NCI-H2029 (cell line): ENCODE results near the gene SNCB.

Experiments used
- DNase-seq: peaks from one replicate; lab custom pipeline; 2025; lab: John Stamatoyannopoulos, UW

Gene SNCB

DNA sequence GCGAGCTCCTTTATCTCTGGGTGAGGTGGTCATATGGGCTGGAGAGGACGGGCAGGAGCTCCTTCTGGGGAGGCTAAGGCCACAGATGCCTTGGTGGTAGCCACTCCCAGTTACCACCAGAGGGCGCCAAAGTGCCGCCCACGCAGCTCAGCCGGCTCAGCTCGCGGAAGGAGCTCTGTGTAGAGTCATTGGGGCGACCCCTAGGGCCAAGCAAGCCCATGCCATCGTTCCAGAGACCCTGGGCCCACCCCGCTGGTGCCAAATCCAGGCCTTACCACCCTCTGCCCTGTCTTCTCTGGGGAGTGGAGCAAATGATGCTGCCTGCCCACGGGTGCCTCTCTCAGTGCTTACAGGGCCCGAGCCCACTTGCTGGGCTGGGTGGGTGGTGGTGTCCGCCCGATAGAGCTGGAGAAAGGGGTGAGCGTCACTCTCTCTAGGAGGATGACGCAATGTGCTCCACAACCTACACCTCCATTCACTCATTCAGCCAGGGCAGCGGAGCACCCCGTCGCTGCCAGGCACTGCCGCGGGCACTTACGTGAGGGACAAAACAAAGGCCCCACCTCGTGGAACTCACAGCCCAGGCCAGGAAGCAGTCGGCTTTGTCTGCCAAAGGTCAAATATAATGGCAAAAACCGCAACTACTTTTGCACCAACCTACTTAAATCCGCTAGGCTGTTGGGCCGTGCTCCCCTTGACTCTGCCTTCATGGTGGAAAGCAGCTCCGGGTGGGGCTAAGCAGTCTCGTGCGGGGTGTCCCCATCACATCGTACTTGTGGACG is 30.7 kb upstream of the SNCB start:
- peak; percentile 53 for DNase-seq

- DNase-seq = peak; percentile 53
Measured at GRCh38 chr5:176660530-176660859, 30.2 kb upstream of the SNCB start.

- DNase-seq = no peak
Measured at GRCh38 chr5:176659860-176660461, 29.6 kb upstream of the SNCB start.

DNA sequence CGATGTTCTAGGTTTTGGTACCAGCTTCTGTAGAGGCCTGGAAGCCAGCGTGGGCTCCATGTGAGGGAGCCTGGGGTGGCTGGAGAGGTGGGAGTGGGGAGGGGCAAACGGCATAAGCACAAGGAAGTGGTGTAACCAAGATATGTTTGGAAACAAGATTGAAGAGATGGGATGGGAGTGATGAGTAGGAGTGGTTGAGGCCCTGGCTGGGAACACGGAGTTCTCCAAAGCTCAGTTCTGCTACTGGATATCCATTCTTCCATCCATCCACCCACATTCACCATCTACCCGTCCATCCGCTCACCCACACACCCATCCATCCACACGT is 29.1 kb upstream of the SNCB start:
- DNase-seq = no peak

- peak; percentile 40 for DNase-seq
Measured at GRCh38 chr5:176658817-176659511, 28.6 kb upstream of the SNCB start.

DNA sequence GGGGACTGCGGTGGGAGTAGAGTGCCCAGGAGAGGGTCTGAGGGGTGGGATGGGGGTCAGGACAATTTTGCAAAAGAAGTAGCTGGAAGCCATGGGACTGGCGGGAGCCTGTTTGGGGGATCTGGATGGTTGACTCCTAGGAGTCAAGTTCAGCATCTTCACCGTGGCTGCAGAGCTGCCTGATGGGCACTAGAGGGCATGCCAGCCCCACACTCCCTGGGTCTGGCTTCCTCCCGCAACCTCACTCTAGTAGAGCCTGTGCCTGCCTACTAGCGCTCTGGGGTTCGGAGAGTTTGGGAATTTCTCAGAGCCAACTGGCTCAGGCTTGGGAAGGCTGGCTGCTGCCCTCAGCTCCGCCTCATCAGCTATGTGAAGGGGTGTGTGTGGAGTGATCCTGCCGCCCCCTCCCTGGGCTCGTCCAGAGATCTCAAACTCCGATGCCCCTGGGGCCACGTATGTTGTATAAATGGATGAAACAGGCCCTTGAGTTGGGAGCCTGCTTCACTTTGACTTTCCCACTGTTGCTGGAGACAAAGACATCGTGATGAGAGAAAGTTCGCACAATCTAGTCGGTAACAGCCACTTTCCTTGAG is 27.8 kb upstream of the SNCB start:
- peak; percentile 51 for DNase-seq

GRCh38 chr5:176656467-176656990 is 26.2 kb upstream of the SNCB start:
- no peak for DNase-seq

DNA sequence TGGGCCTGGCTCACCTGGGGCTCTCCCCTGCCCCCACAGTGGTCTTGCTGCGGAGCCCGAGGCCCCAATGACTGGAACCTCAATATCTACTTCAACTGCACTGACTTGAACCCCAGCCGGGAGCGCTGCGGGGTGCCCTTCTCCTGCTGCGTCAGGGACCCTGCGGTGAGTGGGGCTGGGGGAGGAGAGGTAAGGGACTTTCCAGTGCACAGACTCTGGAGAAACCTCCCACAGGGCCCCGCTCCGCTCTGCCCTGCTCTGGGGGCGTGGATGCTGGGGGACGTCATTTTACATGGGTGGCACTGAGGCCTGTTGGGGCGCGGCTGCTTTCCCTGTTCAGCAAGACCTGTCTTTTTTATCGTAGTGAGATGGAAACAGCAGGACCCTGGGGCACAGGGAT is 24.5 kb upstream of the SNCB start:
- no peak for DNase-seq

- DNase-seq = no peak
Measured at GRCh38 chr5:176653401-176654385, 23.4 kb upstream of the SNCB start.

DNA sequence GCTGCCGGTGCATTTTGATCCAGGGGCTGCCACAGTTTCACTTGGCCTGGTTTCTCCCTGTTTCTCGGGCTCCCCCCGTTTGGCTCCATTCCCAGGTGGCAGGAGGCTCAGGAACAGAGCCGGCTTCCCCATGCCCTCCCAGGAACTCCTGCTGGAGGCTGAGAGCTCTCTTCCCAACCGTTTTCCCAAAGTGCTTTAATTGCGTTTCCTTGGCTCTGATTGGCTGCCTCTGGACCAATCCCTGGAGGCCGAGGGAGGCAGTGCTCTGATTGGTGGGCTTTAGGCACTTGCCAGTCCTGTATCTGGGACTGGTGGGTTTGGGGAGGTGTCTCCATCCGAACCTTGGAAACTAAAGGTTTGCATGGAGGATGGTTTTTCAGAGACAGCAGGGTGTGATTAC is 21.8 kb upstream of the SNCB start:
- DNase-seq = no peak

GRCh38 chr5:176651472-176651980 is 21.2 kb upstream of the SNCB start:
- no peak for DNase-seq

DNA sequence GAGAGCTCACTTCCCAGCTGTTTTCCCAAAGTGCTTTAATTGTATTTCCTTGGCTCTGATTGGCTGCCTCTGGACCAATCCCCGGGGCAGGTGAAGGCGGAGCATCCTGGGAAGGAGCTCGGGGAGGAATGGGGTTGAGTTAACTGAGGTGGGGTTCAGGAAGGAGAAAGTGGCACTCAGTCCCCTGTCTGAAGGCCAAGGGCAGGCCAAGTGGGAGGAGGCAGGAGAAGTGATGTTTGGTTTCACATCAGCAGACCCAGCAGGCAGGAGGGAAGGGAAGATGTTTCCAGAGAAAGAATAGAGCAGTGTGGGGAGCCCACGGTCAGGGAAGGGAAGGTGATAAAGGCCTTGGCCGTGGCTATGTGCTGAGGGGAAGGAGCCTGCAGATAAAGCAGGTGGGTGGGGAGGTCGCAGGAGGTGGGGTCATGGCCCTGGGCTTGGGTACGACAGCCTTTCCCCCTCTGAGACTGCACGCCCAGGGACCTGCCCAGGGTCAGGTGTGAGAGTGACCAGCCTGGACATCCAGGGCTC is 20.1 kb upstream of the SNCB start:
- no peak for DNase-seq

- DNase-seq = no peak
Measured at GRCh38 chr5:176648474-176649194, 18.3 kb upstream of the SNCB start.

- peak; percentile 40 for DNase-seq
Measured at GRCh38 chr5:176647843-176648473, 17.6 kb upstream of the SNCB start.

DNA sequence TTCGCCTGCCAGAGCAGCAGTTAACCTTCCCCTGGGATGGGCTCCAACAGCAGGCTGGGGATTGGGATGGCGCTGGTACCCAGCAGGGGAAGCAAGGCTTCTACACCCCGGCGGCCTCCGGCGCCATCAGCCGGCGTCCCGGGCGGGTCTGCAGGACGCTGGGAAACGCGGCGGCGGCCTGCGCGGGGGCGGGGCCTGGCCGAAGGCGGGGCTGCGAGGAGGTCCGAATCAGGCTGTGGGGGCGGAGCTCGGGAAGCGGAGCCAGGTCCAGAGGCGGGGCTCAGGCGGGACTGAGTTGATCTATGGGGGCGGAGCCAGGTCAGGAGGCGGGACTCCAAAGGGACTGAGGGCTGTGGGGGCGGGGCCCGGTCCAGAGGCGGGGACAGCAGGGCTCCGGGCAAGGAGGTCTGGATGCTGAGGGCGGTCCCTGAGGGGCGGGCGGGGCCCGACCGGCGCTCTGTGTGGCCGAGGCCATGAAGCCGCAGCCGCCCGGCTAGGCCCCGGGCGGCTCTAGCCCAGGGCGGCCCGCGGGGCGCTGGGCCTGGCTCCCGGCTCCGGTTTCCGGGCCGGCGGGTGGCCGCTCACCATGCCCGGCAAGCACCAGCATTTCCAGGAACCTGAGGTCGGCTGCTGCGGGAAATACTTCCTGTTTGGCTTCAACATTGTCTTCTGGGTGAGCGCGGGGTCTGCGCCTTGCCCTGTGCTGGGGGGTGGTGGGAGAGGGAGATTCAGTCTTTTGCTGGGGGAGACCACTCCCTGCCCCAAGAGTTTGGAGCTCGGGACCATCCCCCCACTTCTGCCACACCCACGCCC is 16.9 kb upstream of the SNCB start, which contains the start of gene TSPAN17:
TSS of gene TSPAN17 (plus strand) at position 455 of the 813 bp plus-strand sequence. CDS start at position 587, 132 bp downstream.
- DNase-seq = peak; percentile 99

DNA sequence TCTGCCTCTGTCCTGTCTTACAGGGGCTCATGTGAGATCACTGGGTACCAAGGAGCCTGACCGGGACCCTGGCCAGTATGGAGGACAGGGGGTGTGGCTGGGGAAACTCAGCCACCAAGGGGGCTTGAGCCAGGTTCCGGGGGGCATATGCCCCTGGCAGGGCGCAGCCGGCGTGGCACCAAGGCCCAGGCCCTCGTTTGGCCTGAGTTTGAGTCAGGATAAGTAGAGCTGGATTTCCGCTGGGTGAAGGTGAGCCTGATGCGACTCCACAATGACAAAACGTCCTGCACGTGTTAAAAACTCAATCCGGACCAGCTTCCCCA is 16.3 kb upstream of the SNCB start:
- no peak for DNase-seq

- DNase-seq = no peak
Measured at GRCh38 chr5:176646049-176646706, 15.8 kb upstream of the SNCB start.

DNA sequence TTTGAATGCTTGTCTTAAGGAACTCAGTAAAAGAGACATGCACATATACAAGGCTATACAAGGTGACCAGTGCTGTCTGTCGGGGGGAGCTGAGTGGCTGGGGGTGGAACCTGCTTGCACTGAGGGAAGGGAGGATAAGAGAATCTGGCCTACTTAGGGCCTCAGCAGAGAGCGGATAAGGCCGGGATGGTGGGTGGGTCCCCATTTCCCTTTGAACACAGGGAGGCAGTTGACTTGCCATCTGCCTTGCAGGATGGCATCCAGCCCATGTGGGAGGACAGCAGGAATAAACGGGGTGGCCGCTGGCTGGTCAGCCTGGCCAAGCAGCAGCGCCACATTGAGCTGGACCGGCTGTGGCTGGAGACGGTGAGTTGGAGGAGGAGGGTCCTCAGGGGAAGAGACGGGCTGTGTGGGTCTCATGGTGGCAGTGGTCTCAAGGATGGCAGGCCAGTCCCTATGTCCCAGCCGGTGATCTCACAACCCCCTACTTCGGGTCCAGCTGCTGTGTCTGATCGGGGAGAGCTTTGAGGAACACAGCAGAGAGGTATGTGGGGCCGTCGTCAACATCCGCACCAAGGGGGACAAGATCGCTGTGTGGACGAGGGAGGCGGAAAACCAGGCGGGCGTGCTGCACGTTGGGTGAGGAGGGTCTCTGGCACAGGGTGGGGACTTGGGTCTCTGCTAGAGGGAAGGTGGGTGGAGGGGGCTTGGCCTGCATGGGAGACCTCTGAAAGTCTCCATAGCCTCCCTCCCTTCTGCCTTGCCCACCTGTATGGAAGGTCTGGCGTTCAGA is 14.7 kb upstream of the SNCB start:
- no peak for DNase-seq
